GM20000 (cell line): ENCODE results near the gene ANTXR2.

Experiments used
- DNase-seq: peaks from one replicate; pipeline ENCODE4 v3.0.0; 2012; ENCODE audit warnings: low spot score
- TF ChIP-seq, protein P1 (sequence below): IDR thresholded peaks from 2 replicates; pipeline ENCODE4 v1.5.1; 2012; ENCODE audit warnings: mild to moderate bottlenecking, control low read depth; ENCODE audit errors: extremely low read depth, missing control alignments

ANTXR2 gene

DNA sequence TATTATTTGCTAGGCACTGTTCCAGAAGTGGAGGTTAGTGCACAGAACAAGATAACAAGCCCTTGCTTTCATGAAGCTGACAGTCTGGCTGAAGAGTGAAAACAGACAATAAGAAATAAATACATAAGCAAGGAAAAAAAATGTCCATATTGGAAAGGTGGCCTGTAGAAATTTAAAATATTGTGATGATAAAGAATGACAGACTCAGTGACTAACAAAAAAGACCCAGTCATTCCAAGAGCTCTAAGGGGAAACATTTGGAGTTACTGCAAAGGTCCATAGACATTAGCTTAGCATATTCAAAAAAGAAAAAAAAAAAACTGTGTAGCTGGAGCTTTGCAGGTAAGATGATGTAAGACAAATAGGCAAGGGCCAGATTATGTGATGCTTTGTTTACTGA, 1.0 kb upstream of the ANTXR2 start:
- TF ChIP-seq, protein P1, sequence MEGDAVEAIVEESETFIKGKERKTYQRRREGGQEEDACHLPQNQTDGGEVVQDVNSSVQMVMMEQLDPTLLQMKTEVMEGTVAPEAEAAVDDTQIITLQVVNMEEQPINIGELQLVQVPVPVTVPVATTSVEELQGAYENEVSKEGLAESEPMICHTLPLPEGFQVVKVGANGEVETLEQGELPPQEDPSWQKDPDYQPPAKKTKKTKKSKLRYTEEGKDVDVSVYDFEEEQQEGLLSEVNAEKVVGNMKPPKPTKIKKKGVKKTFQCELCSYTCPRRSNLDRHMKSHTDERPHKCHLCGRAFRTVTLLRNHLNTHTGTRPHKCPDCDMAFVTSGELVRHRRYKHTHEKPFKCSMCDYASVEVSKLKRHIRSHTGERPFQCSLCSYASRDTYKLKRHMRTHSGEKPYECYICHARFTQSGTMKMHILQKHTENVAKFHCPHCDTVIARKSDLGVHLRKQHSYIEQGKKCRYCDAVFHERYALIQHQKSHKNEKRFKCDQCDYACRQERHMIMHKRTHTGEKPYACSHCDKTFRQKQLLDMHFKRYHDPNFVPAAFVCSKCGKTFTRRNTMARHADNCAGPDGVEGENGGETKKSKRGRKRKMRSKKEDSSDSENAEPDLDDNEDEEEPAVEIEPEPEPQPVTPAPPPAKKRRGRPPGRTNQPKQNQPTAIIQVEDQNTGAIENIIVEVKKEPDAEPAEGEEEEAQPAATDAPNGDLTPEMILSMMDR = no peak
- no peak for DNase-seq

DNA sequence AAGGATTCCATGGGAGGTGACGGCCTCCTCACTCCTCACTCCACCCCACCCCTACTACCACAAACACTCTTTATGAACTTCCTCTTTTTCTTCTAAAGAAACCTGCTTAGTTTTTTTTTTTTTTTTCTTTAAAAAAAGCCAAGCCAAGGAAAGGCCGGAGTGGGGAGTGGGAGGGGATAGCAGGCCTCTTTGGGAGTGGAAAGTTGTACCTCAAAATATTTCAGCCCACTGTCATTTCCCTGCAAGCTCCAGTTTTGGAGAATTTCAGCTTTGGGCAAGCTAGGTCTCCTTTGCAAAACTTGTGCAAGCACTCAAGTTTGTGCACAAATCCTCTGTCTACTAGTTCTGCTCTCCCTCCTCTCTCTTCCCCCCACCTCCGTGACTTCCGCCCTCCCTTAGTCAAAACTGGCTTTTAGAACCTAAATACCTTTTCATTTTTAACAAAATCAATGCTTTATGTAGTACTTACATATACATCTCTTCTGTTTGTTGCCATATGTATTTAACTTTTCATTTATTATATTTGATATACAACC, 512 bp upstream of the ANTXR2 start:
- DNase-seq = peak; percentile 70
- TF ChIP-seq, protein P1 = no peak

DNA sequence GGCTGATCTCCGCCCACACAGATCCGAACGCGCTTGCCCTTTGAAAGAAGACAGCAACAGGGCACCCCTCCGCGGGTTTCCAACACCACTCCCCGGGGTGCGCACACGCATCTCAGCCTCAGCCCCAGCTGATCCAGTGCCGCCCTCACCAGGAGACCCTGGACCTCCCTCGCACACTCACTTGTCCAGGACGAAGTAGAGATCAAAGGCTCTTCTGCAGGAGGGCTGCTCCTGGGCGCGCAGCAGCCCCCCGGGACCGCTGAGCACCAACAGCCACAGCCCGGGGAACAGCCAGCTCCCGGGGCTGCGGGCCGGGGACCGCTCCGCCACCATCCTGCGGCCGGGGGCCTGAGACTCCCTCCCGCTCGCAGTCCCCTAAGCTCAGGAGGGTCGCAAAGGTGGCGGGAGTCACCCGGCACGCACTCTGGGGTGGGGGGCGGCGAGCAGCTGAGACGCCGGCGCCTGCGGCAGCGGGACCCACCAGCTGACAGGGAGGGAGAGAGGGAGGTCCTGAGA, 743 bp downstream of the ANTXR2 start:
- TF ChIP-seq, protein P1 = no peak
- peak; percentile 36 for DNase-seq

DNA sequence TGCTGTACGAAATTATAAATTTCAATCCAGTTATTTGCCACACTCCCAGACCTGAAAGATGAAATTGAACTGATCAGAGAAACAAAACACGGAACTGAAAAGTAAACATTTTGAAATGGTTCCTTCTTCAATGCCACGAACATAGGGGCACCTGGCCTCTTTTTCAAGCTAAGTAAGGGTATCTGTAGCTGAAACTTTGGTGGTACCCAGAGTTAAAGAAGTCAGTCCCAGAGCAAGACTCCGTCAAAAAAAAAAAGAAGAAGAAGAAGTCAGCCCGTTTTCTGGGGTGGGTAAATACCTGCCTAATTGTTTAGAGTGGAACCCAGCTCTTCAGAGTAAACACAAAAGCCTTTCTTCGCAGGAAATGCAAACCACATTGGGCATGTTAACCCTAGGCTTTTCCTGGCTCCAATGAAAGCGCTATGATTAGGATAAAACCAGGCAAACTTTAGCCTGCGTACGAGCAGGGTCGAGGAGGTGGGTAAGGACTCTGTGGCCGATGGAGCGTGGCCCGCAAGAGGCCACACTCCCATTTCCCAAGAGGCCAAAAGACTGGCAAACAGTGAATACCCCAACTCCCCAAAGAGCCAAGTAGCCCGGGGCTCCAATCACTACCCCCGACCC, 1.3 kb downstream of the ANTXR2 start:
- DNase-seq = peak; percentile 41
- TF ChIP-seq, protein P1 = no peak

DNA sequence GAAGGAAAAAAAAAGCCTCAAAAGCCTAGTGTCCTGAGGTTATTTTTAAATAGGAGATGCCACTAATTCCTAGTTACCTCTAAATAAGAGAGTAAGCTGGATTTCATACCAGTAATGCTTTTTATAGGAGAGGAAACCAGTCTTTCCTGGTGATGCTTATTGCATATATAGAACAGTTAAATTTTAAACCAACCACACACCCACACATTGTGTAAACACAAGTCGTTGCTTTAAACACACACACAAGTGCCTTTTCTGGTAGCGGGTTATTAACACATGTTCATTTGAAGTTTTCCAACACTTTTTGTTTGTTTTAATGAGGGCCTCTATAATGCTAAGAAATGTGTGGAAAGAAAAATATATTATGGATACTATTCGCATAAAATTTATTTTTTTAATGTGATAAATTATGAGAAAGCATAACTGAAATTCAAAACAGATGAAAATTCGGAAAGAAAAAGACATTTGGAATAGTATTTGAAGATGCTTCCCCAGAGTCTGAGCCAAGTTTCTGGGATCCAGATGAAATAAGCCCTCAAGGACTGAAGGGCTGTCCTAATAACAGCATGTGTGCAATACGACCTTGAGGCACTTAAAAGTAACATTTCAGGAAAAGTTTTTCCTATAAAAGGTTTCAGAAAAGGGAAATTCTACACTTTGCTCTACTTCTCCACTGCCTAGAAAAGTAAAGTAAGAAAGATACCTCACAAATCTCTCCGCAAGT, 2.0 kb downstream of the ANTXR2 start:
- DNase-seq = no peak
- TF ChIP-seq, protein P1 = no peak

DNA sequence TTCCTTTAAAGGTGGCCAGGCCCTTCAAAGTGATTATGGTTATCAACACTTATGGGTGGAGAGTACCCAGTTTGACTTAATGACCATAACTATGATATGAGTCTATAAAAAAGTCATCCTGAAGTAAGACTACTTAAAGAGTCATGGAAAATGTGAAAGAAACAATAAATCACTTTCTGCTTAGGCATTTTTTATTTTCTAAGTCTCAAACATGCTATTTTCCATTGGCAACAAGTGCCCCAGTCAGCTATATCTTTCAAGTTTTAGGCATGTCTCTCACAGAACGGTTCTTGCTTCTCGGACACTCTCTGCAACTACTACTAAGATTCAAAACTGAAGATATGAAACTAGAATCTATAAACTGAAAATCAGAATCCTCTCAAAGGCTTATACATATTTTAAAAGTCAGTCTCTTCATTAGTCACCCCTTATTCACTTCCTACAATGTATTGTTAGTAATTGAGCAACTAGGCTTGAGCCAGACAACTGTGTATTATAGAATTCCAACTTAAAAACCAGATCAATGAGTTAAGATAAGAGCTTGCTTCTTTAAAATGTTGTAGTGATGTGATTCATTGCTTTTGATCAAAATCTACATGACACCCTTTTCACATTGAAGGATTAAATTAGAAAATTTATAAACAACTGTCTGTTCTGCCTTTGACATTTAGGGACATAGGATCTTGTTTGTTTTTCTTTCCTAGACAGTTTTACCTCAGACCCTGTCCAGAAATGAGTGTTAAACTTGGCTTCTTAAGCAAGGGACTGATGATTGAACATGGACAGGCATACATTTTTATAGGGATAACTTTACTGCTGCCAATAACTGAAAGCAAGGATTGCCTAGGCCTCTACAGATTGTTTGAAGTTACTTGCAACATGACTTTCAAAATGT, 2.9 kb downstream of the ANTXR2 start:
- peak; percentile 11 for DNase-seq
- TF ChIP-seq, protein P1 = no peak
